A673 (cell line): ENCODE data around the gene SPATA32. TPM values are rescaled to one million over a fixed set of nuclear protein-coding genes. Genes with fewer than 3 reads are reported as not detected.

Source experiments
- BruUV-seq: library from RNA; stranded (reverse); fragments of 400-500 nt; replicated peaks from 2 replicates; lab custom pipeline; 2021; lab: Mats Ljungman, UMichigan
- CTCF ChIA-PET: fragments of 300-600 bp; sonication (Branson Sonifier 250); formaldehyde crosslinking; loops from one replicate; lab custom pipeline; 2022; ENCODE audit warnings: antibody characterized with exemption; lab: Charles Lee
- POLR2A ChIA-PET: fragments of 300-600 bp; sonication (Branson Sonifier 250); formaldehyde crosslinking; loops from one replicate; lab custom pipeline; 2022; ENCODE audit warnings: antibody characterized with exemption; ENCODE audit not compliant: low non-redundant PET; lab: Charles Lee
- DNase-seq: peaks from one replicate; pipeline ENCODE4 v3.0.0-alpha.2; 2015; ENCODE audit warnings: low spot score
- H3K27ac ChIP-seq: fragments of 200-600 bp; sonication (generic); 2 replicates; pipeline ENCODE4 v1.5.1; 2016; ENCODE audit warnings: mixed run types, low read depth, mild to moderate bottlenecking, mixed read lengths, antibody characterized with exemption, low read length; ENCODE audit not compliant: poor library complexity, severe bottlenecking
- H3K27me3 ChIP-seq: fragments of 200-600 bp; sonication (generic); replicated peaks from 2 replicates; pipeline ENCODE4 v1.6.1; 2017; ENCODE audit warnings: mixed run types, low read depth, mild to moderate bottlenecking, mixed read lengths, antibody characterized with exemption, low read length; ENCODE audit not compliant: insufficient read depth, poor library complexity
- H3K36me3 ChIP-seq: fragments of 200-600 bp; sonication (generic); 2 replicates; pipeline ENCODE4 v1.6.1; 2016; ENCODE audit warnings: mixed run types, mild to moderate bottlenecking, mixed read lengths, antibody characterized with exemption, low read length; ENCODE audit not compliant: insufficient read depth, poor library complexity, severe bottlenecking
- H3K4me1 ChIP-seq: fragments of 200-600 bp; sonication (generic); 2 replicates; pipeline ENCODE4 v1.6.1; 2017; ENCODE audit warnings: mixed run types, mild to moderate bottlenecking, mixed read lengths, antibody characterized with exemption, low read length; ENCODE audit not compliant: insufficient read depth, poor library complexity, severe bottlenecking
- H3K4me3 ChIP-seq: fragments of 200-600 bp; sonication (generic); 2 replicates; pipeline ENCODE4 v1.5.1; 2016; ENCODE audit warnings: low read depth, mixed run types, mild to moderate bottlenecking, mixed read lengths, low read length; ENCODE audit not compliant: poor library complexity, severe bottlenecking
- H3K9me3 ChIP-seq: fragments of 200-600 bp; sonication (generic); 2 replicates; pipeline ENCODE4 v1.6.1; 2016; ENCODE audit warnings: mixed run types, low read depth, mild to moderate bottlenecking, mixed read lengths, antibody characterized with exemption, low read length; ENCODE audit not compliant: poor library complexity, severe bottlenecking
- EZH2 ChIP-seq: fragments of 200-600 bp; sonication (generic); IDR thresholded peaks from 2 replicates; pipeline ENCODE4 v1.6.1; 2017; ENCODE audit warnings: borderline replicate concordance, low read depth, mild to moderate bottlenecking, mixed read lengths, antibody characterized with exemption, low read length; ENCODE audit not compliant: poor library complexity, severe bottlenecking
- intact Hi-C: fragments of 100-400 bp; cut with micrococcal nuclease; formaldehyde crosslinking; loops from one replicate; pipeline ENCODE4 v1.10.0; 2022; ENCODE audit not compliant: unreplicated experiment
- total RNA-seq: library from RNA; stranded (reverse); gene quantifications from 2 replicates; pipeline ENCODE4 v1.2.3, GENCODE V29; 2021
- TF ChIP-seq, protein P1 (sequence below): fragments of 300-800, 200-600 bp; sonication (generic); conservative IDR thresholded peaks from 2 replicates; pipeline ENCODE4 v1.5.1; 2017; ENCODE audit warnings: low read depth, mild to moderate bottlenecking, antibody characterized with exemption, low read length, moderate library complexity, mixed read lengths

Gene SPATA32
- total RNA-seq, 1 experiment from 2014 or later = not detected

DNA sequence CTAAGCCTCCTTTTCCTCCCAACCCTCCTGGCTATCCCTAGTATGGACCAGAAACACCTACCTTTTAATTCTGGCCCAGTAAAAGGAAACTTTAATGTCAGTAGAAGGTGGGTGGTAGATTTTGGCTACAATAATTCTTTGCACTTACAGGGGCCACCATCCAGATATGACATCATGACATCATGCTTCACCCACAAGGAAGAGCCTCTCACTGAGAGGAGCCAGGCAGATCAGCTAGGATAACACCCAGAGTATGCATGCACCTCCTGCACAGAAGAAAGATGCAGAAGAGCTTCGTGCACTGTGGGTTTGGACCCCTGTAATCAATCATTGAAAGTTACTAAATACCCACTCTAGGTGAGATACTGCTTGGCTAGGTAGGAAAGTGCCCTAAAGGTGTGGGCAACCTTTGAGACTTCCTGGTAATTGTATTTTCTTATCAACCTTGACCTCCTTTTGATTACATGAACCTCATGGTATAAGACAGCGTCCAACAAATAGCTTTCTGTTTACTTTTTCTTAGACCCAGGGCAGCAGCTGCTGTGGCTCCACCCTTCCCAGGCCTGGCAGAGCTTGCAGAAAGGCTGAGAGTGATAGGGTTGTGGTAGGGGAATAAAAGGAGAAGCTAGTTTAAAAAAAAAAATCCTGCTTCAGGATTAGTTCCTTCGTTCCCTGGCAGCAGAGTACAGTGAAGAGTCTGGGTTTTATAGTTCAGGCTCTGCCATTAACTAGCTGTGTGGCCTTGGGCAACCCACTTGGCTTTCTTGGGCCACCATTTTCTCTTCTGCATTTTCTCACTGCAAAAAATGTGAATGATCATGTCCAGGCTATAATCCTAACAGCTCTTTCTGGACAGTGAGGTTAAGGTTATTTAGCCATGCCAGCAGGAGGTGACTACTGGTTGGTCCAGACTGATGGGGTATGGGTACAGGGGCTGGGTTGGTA, 48.8 kb upstream of the SPATA32 start:
- no peak for DNase-seq
- no peak for TF ChIP-seq EZH2
- TF ChIP-seq, protein P1, sequence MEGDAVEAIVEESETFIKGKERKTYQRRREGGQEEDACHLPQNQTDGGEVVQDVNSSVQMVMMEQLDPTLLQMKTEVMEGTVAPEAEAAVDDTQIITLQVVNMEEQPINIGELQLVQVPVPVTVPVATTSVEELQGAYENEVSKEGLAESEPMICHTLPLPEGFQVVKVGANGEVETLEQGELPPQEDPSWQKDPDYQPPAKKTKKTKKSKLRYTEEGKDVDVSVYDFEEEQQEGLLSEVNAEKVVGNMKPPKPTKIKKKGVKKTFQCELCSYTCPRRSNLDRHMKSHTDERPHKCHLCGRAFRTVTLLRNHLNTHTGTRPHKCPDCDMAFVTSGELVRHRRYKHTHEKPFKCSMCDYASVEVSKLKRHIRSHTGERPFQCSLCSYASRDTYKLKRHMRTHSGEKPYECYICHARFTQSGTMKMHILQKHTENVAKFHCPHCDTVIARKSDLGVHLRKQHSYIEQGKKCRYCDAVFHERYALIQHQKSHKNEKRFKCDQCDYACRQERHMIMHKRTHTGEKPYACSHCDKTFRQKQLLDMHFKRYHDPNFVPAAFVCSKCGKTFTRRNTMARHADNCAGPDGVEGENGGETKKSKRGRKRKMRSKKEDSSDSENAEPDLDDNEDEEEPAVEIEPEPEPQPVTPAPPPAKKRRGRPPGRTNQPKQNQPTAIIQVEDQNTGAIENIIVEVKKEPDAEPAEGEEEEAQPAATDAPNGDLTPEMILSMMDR = no peak
- POLR2A ChIA-PET = no interaction called here
- CTCF ChIA-PET = no interaction called here
- Histone ChIP-seq H3K27ac (no peak overlapping the region), H3K27me3 (no peaks in the 10 kb centered on the region), H3K9me3 (no peaks in the 10 kb centered on the region), H3K4me1 (peaks cover 5% of the 10 kb centered on the region), H3K36me3 (no peaks in the 10 kb centered on the region), H3K4me3 (no peak overlapping the region)
- intact Hi-C loops = loop anchor here (10.0 kb wide), 1 partner anchor 64 kb away; no protein-coding TSS in a partner anchor
- BruUV-seq = no TSS peak

DNA sequence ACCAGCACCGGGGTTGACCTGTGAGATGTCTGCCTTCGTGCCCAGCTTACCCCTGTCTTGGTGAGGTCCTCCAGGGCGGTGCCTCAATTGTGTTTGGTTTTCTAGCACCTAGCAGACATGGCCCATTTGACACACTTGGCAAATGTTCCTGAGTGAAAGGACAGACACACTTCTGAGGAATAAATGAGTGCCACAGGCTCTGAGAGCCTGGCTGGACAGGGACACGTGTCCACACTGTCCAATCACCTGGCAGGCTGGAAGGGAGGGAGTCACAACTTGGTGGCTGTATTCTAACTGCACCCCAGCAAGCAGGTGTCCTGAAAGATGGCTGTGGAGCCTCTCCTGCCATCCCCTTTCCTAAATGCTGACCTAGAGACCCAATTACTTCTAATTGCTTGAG, 47.5 kb upstream of the SPATA32 start:
- Histone ChIP-seq H3K36me3 (no peaks in the 10 kb centered on the region), H3K27me3 (no peaks in the 10 kb centered on the region), H3K4me3 (no peak overlapping the region), H3K9me3 (no peaks in the 10 kb centered on the region), H3K4me1 (no peaks in the 10 kb centered on the region), H3K27ac (no peak overlapping the region)
- TF ChIP-seq, protein P1 = no peak
- no TSS peak for BruUV-seq
- POLR2A ChIA-PET = no interaction called here
- CTCF ChIA-PET = no interaction called here
- intact Hi-C loops = no loop called here
- DNase-seq = no peak

DNA sequence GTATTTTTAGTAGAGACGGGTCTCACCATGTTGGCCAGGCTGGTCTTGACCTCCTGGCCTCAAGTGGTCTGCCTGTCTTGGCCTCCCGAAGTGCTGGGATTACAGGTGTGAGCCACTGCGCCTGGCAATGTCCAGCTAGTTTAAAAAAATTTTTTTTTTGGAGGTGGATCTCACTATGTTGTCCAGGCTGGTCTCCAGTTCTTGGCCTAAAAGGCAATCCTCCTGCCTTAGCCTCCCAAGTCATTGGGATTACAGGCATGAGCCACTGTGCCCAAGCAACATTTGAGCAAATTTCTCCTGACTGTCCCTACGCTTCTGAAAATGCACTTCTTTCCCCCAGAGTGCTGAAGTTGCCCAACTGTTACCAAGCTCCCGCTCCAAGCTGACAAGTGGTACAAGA, 46.9 kb upstream of the SPATA32 start:
- intact Hi-C loops = no loop called here
- H3K36me3 ChIP-seq = no peaks in the 10 kb centered on the region
- TF ChIP-seq, protein P1 = no peak
- no TSS peak for BruUV-seq
- H3K4me1 ChIP-seq = no peaks in the 10 kb centered on the region
- no peak overlapping the region for H3K4me3 ChIP-seq
- ChIA-PET CTCF (no interaction called here), POLR2A (no interaction called here)
- no peaks in the 10 kb centered on the region for H3K9me3 ChIP-seq
- H3K27me3 ChIP-seq = no peaks in the 10 kb centered on the region
- H3K27ac ChIP-seq = no peak overlapping the region
- no peak for DNase-seq
